Liver (tissue), 9 donors: ENCODE measurements around the gene EIF4G3. TPM values are rescaled to one million over a fixed set of nuclear protein-coding genes. Genes with fewer than 3 reads are reported as not detected.
A peak's percentile ranks its signal among the peaks of the same experiment; 100 is the strongest.

Source experiments
- DNase-seq: peaks from one replicate; pipeline ENCODE4 v3.0.0-alpha.2; 2017; ENCODE audit warnings: low spot score
- H3K27ac ChIP-seq, 2 donors: one replicate each; pipeline ENCODE4 v1.7.0; 2013; ENCODE audit warnings: inconsistent platforms in 2 of 2, low read length in 2 of 2, control low read depth in 1 of 2, low read depth in 1 of 2, mild to moderate bottlenecking in 1 of 2
- H3K27me3 ChIP-seq, 4 donors: one replicate each; pipeline versions ENCODE4 v1.6.1 to v1.7.0; 2013; ENCODE audit warnings: low read length in 3 of 4, inconsistent platforms in 1 of 4, mild to moderate bottlenecking in 1 of 4, moderate library complexity in 1 of 4; ENCODE audit not compliant: control insufficient read depth in 4 of 4, insufficient read depth in 4 of 4
- H3K36me3 ChIP-seq, 4 donors: one replicate each; pipeline versions ENCODE4 v1.6.1 to v1.7.0; 2013; ENCODE audit warnings: low read length in 3 of 4, mild to moderate bottlenecking in 3 of 4, low read depth in 1 of 4, moderate library complexity in 1 of 4; ENCODE audit not compliant: control insufficient read depth in 4 of 4, insufficient read depth in 3 of 4
- H3K4me1 ChIP-seq, 4 donors: one replicate each; pipeline versions ENCODE4 v1.6.1 to v1.7.0; 2013; ENCODE audit warnings: low read length in 3 of 4, mild to moderate bottlenecking in 3 of 4, moderate library complexity in 1 of 4; ENCODE audit not compliant: control insufficient read depth in 4 of 4, insufficient read depth in 4 of 4
- H3K4me3 ChIP-seq, 3 donors: one replicate each; pipeline versions ENCODE4 v1.6.1 to v1.7.0; 2013; ENCODE audit warnings: low read length in 3 of 3, control low read depth in 1 of 3, low read depth in 1 of 3, mild to moderate bottlenecking in 1 of 3
- H3K9ac ChIP-seq, 2 donors: one replicate each; pipeline ENCODE4 v1.7.0; 2013; ENCODE audit warnings: low read length in 2 of 2, mild to moderate bottlenecking in 2 of 2, moderate library complexity in 2 of 2, control low read depth in 1 of 2, low read depth in 1 of 2
- H3K9me3 ChIP-seq, 4 donors: one replicate each; pipeline versions ENCODE4 v1.6.1 to v1.7.0; 2013; ENCODE audit warnings: low read length in 3 of 4; ENCODE audit not compliant: control insufficient read depth in 4 of 4
- ATF3 ChIP-seq: IDR thresholded peaks from 2 replicates; pipeline ENCODE4 v1.6.1; 2016; ENCODE audit warnings: antibody characterized with exemption
- CTCF ChIP-seq: fragments of 150-350 bp; IDR thresholded peaks from 2 replicates; pipeline ENCODE4 v1.5.1; 2017; ENCODE audit warnings: improper control_type of control experiment, low read depth, low read length; ENCODE audit not compliant: missing input control
- EGR1 ChIP-seq, 2 donors: IDR thresholded peaks; 2 replicates each; pipeline ENCODE4 v1.6.1; 2016 to 2018; ENCODE audit warnings: antibody characterized with exemption in 2 of 2, low read depth in 2 of 2
- FOXA1 ChIP-seq: IDR thresholded peaks from 2 replicates; pipeline ENCODE4 v1.6.1; 2016; ENCODE audit warnings: antibody characterized with exemption
- FOXA2 ChIP-seq: IDR thresholded peaks from 2 replicates; pipeline ENCODE4 v1.6.1; 2016; ENCODE audit warnings: antibody characterized with exemption
- GABPA ChIP-seq, 2 donors: IDR thresholded peaks in 1 of 2; conservative IDR thresholded peaks in 1 of 2; 2 replicates each; pipeline ENCODE4 v1.6.1; 2016; ENCODE audit warnings: antibody characterized with exemption in 2 of 2, mild to moderate bottlenecking in 1 of 2, moderate library complexity in 1 of 2
- HNF4A ChIP-seq, 2 donors: conservative IDR thresholded peaks; 2 replicates each; pipeline ENCODE4 v1.6.1; 2016; ENCODE audit warnings: antibody characterized with exemption in 2 of 2, mild to moderate bottlenecking in 2 of 2
- HNF4G ChIP-seq: IDR thresholded peaks from 2 replicates; pipeline ENCODE4 v1.6.1; 2016; ENCODE audit warnings: antibody characterized with exemption
- JUND ChIP-seq, 2 donors: IDR thresholded peaks; 2 replicates each; pipeline ENCODE4 v1.6.1; 2016; ENCODE audit warnings: antibody characterized with exemption in 2 of 2
- MAX ChIP-seq: IDR thresholded peaks from 2 replicates; pipeline ENCODE4 v1.6.1; 2016; ENCODE audit warnings: antibody characterized with exemption
- NR2F2 ChIP-seq: IDR thresholded peaks from 2 replicates; pipeline ENCODE4 v1.6.1; 2016; ENCODE audit warnings: antibody characterized with exemption
- RAD21 ChIP-seq, 2 donors: IDR thresholded peaks; 2 replicates each; pipeline ENCODE4 v1.6.1; 2016; ENCODE audit warnings: antibody characterized with exemption in 2 of 2, mild to moderate bottlenecking in 2 of 2
- REST ChIP-seq: IDR thresholded peaks from 2 replicates; pipeline ENCODE4 v1.6.1; 2016; ENCODE audit warnings: antibody characterized with exemption, mild to moderate bottlenecking
- RXRA ChIP-seq, 2 donors: IDR thresholded peaks; 2 replicates each; pipeline ENCODE4 v1.6.1; 2017 to 2018; ENCODE audit warnings: antibody characterized with exemption in 2 of 2, mild to moderate bottlenecking in 1 of 2
- SP1 ChIP-seq: IDR thresholded peaks from 2 replicates; pipeline ENCODE4 v1.6.1; 2018; ENCODE audit warnings: antibody characterized with exemption, mild to moderate bottlenecking
- TAF1 ChIP-seq: conservative IDR thresholded peaks from 2 replicates; pipeline ENCODE4 v1.6.1; 2016; ENCODE audit warnings: antibody characterized with exemption, mild to moderate bottlenecking
- YY1 ChIP-seq: IDR thresholded peaks from 2 replicates; pipeline ENCODE4 v1.6.1; 2016; ENCODE audit warnings: antibody characterized with exemption, mild to moderate bottlenecking
- ZBTB33 ChIP-seq: IDR thresholded peaks from 2 replicates; pipeline ENCODE4 v1.6.1; 2016; ENCODE audit warnings: antibody characterized with exemption
- WGBS: extraction: QIAGEN DNeasy Blood & Tissue Kit; methylation state at CpG from one replicate; pipeline ENCODE4 v1.1.7; 2013; 5-methylcytosine and 5-hydroxymethylcytosine counted together
- polyA plus RNA-seq, 2 donors: library from polyadenylated mRNA; stranded (reverse) in 1 of 2; unstranded in 1 of 2; fragments of 200-250 nt in 1 of 2; fragments of >200 nt in 1 of 2; fragmentation: Nextera tagmentation in 1 of 2; extraction: Ambion mirVana in 1 of 2; gene quantifications; one replicate each; pipeline versions ENCODE4 v1.2.1 to v1.2.3, GENCODE V29; 2013 to 2015
- total RNA-seq, 2 donors: library from RNA; depleted of rRNA; stranded (reverse); fragments of >200 nt; gene quantifications; one replicate each; pipeline ENCODE4 v1.2.3, GENCODE V29; 2014
- donor health status: healthy.
- donor health status: healthy.
- donor health status: healthy.
- donor health status: healthy.
- donor health status: healthy.

EIF4G3 gene
- total and polyA plus RNA-seq, 4 donors, result 7.6 to 22.8 (median 11.7) TPM

- no peak for DNase-seq
- Histone ChIP-seq H3K27me3 (no peaks in the 10 kb centered on the region), H3K4me1 (peaks cover 0 to 7% (median under 1%) of the 10 kb centered on the region in 4 donors), H3K27ac (peak overlapping the region; percentile 75 to 79), H3K9me3 (no peaks in the 10 kb centered on the region), H3K9ac (peak overlapping the region; percentile 42 to 56), H3K36me3 (no peaks in the 10 kb centered on the region), H3K4me3 (no peak overlapping the region)
- TF ChIP-seq NR2F2 (peak; percentile 54), HNF4A (conservative IDR thresholded peaks at IDR 0.05) (peak in 1 of 2 donors; percentile 65), REST (peak; percentile 69), SP1 (peak; percentile 86), FOXA1 (no peak), RXRA (IDR thresholded peaks at IDR 0.05) (peak; percentile 37 to 81), MAX (peak; percentile 80), TAF1 (no peak), JUND (IDR thresholded peaks at IDR 0.05) (peak; percentile 92 to 98), GABPA (IDR thresholded peaks at IDR 0.05 in 1 of 2, conservative IDR thresholded peaks at IDR 0.05 in 1 of 2) (peak; percentile 26 to 76), FOXA2 (peak; percentile 57), HNF4G (no peak), ATF3 (no peak), CTCF (no peak), EGR1 (IDR thresholded peaks at IDR 0.05; ENCODE audit: low read depth in 2 of 2) (peak; percentile 25 to 80), RAD21 (IDR thresholded peaks at IDR 0.05) (peak; percentile 37 to 49), ZBTB33 (peak; percentile 81), YY1 (peak; percentile 86)
- WGBS, result 38% methylated on average over 6 of the region's 6 CpGs
Observed at GRCh38 chr1:21022279-21023040, 154.2 kb downstream of the EIF4G3 start.
